OCI-LY3 (cell line): Measurements from ENCODE around the gene EMX2.

ENCODE experiments used
- EZH2phosphoT487 ChIP-seq: fragments of 200-600 bp; shearing (Covaris generic); IDR thresholded peaks from 2 replicates; pipeline ENCODE4 v1.6.1; 2018; ENCODE audit warnings: antibody characterized with exemption, mixed run types, low read depth
- TF ChIP-seq, protein P1 (sequence below): fragments of 200-600, 300-600 bp; sonication (generic); IDR thresholded peaks from 2 replicates; pipeline ENCODE4 v1.5.1; 2014; ENCODE audit warnings: antibody characterized with exemption, low read length, low read depth

- TF ChIP-seq, protein P1, sequence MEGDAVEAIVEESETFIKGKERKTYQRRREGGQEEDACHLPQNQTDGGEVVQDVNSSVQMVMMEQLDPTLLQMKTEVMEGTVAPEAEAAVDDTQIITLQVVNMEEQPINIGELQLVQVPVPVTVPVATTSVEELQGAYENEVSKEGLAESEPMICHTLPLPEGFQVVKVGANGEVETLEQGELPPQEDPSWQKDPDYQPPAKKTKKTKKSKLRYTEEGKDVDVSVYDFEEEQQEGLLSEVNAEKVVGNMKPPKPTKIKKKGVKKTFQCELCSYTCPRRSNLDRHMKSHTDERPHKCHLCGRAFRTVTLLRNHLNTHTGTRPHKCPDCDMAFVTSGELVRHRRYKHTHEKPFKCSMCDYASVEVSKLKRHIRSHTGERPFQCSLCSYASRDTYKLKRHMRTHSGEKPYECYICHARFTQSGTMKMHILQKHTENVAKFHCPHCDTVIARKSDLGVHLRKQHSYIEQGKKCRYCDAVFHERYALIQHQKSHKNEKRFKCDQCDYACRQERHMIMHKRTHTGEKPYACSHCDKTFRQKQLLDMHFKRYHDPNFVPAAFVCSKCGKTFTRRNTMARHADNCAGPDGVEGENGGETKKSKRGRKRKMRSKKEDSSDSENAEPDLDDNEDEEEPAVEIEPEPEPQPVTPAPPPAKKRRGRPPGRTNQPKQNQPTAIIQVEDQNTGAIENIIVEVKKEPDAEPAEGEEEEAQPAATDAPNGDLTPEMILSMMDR = no peak
- no peak for TF ChIP-seq EZH2phosphoT487
These were observed 54.7 kb downstream of the EMX2 start for GRCh38 chr10:117597216-117597615.
